Omental fat pad (tissue), 4 donors: Measurements from ENCODE around the gene JPH4. TPM values are rescaled to one million over a fixed set of nuclear protein-coding genes. Genes with fewer than 3 reads are reported as not detected.

ENCODE experiments used
- ATAC-seq: fragments of 150-250 bp; one replicate; pipeline ENCODE4 v1.9.1; 2016; ENCODE audit warnings: mild to moderate bottlenecking, moderate library complexity; ENCODE audit not compliant: low FRiP score
- DNase-seq: peaks from one replicate; pipeline ENCODE4 v3.0.0-alpha.2; 2019; ENCODE audit warnings: low spot score
- total RNA-seq, 4 donors: library from RNA; depleted of rRNA; stranded (reverse); fragments of >200 nt; gene quantifications; one replicate each; pipeline ENCODE4 v1.1.0, GENCODE V29; 2016
- TF ChIP-seq, protein P1 (sequence below), 3 donors: fragments of 450-650 bp; IDR thresholded peaks; one replicate each; pipeline ENCODE4 v1.5.1; 2016 to 2017; ENCODE audit warnings: antibody characterized with exemption in 3 of 3, mild to moderate bottlenecking in 3 of 3, moderate library complexity in 2 of 3

Gene JPH4
- total RNA-seq, 4 donors from 2014 or later, result 0.56 to 1.2 (median 0.90) TPM

DNA sequence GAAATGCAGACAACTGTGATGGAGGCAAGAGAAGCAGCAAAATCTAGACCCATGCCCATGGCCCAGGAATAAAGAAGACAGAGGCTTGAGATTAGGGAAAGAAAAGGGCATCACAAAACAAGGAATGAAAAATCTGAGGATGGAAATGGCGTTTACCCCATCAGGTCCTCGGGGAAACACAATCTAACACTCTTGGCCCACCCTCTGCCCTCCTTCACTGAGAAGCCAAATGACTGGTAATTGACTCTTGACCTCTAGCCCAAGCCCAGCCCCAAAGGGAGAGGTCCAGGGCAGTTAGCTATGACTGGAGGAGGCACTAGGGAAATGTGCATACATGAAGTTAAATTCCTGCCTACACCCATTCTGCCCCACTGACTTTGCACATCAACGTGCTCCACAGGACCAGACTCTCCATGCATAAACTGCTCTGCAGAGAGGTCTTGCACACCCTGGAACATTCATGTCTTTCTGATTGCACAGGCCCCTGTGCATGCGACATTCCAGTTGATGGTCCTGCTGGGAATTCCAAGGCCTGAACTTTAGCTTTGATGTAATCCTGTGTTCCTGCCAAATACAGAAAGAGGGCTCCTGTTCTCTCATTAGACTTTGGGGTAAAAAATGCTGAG is 32.7 kb downstream of the JPH4 start:
- DNase-seq, result no peak
- TF ChIP-seq, protein P1, sequence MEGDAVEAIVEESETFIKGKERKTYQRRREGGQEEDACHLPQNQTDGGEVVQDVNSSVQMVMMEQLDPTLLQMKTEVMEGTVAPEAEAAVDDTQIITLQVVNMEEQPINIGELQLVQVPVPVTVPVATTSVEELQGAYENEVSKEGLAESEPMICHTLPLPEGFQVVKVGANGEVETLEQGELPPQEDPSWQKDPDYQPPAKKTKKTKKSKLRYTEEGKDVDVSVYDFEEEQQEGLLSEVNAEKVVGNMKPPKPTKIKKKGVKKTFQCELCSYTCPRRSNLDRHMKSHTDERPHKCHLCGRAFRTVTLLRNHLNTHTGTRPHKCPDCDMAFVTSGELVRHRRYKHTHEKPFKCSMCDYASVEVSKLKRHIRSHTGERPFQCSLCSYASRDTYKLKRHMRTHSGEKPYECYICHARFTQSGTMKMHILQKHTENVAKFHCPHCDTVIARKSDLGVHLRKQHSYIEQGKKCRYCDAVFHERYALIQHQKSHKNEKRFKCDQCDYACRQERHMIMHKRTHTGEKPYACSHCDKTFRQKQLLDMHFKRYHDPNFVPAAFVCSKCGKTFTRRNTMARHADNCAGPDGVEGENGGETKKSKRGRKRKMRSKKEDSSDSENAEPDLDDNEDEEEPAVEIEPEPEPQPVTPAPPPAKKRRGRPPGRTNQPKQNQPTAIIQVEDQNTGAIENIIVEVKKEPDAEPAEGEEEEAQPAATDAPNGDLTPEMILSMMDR (IDR thresholded peaks at IDR 0.05), result no peak
- ATAC-seq, result no peak

DNA sequence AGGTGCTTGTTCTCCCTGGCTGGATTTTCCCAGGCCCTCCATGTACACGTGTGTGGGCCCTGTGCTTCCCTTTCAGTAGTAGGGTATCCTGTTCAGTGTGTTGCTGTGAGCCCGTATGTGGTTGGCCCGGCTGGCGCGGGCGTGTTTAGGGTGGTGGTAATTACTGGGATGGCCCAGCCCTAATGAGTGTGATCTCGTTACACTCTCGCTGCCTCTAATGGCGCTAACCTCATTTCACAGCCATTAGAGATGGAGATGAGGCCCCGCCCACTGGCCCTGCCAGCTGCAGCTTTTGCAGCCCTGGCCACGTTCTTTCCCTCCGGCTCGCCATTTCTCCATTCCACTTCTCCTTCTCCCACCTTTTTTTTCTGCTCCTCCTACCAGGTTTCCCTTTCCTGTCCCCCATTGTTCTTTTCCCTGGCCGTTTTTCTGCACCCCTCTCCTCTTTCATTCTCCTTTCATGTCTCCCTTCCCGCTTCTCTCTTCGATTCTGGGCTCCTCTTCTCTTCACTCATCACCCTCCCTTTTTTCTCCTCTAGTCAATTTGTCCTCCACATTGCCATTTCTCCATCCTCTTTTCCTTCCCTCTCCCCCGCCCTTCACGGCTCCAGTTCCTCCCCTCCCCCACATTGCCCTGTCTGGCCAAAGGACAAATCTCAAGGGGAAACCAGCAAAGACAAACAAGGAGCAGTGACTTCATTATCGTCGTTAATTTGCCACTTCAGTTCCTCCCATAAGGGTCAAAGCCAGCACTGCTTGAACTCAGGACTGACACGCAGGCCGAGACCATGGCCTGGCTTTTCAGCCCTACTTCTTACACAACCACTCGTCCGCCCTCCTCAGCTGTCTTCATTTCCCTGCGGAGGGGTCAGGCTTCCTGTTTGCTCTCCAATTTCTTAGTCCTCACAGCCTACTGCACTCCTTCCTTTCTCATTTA is 33.8 kb downstream of the JPH4 start:
- ATAC-seq (peak; percentile 33), DNase-seq (no peak)
- TF ChIP-seq, protein P1 (IDR thresholded peaks at IDR 0.05), result no peak

DNA sequence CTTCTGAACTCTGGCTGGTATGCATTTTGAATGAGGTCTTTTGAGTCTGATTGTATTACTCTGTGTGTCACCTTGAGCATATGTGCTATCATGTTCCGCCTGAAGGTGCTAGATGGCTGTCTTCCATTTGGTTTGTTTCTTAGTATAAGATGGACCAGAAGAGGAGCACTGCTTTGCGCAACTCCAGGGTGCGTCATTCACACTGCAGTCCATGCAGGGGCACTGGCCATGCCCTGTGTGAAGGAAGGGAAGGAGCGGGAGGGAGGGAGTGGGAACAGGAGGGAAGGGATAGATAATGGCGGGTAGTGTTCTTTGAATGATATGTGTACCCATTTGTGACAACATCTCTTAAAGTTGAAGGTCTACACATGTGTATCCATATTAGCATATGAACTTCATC is 35.2 kb downstream of the JPH4 start:
- TF ChIP-seq, protein P1 (IDR thresholded peaks at IDR 0.05), result no peak
- ATAC-seq (no peak), DNase-seq (no peak)

- ATAC-seq (no peak), DNase-seq (no peak)
- TF ChIP-seq, protein P1 (IDR thresholded peaks at IDR 0.05), result no peak
Measured at GRCh38 chr14:23542261-23542660, 36.3 kb downstream of the JPH4 start.

- no peak for DNase-seq
- ATAC-seq, result no peak
- TF ChIP-seq, protein P1 (IDR thresholded peaks at IDR 0.05), result no peak
Measured at GRCh38 chr14:23540141-23540469, 38.5 kb downstream of the JPH4 start.

GRCh38 chr14:23539248-23540140 is 39.1 kb downstream of the JPH4 start:
- no peak for DNase-seq
- TF ChIP-seq, protein P1 (IDR thresholded peaks at IDR 0.05), result no peak
- ATAC-seq, result no peak
